Measurements from ENCODE around the gene TSPYL1. TPM values are rescaled to one million over a fixed set of nuclear protein-coding genes. Genes with fewer than 3 reads are reported as not detected.
A peak's percentile ranks its signal among the peaks of the same experiment; 100 is the strongest.

The TSPYL1 gene
- total RNA-seq, 1 donor: 83.4 TPM

- DNase-seq (ENCODE audit: low read depth): no peak
- H3K4me3 ChIP-seq (ENCODE audit: low read depth, low read length): no peak overlapping the region
- no peak for TF ChIP-seq CTCF (IDR thresholded peaks at IDR 0.05; ENCODE audit: insufficient read depth, low read length)
Observed at GRCh38 chr6:116265041-116265829, 14.5 kb downstream of the TSPYL1 start.

DNA sequence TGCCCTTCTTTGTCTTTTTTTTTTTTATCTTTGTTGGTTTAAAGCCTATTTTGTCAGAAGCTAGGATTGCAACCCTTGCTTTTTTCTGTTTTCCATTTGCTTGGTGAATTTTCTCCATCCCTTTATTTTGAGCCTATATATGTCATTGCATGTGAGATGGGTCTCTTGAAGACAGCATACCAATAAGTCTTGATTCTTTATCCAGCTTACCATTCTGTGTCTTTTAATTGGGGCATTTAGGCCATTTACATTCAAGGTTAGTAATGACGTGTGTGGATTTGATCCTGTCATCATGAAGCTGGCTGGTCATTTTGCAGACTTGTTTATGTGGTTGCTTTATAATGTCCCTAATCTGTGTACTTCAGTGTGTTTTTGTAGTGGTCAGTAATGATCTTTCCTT lies 16.4 kb downstream of the TSPYL1 start:
- DNase-seq (ENCODE audit: low read depth): no peak
- TF ChIP-seq CTCF (IDR thresholded peaks at IDR 0.05; ENCODE audit: insufficient read depth, low read length): no peak
- no peak overlapping the region for H3K4me3 ChIP-seq (ENCODE audit: low read depth, low read length)

- TF ChIP-seq CTCF (IDR thresholded peaks at IDR 0.05; ENCODE audit: insufficient read depth, low read length): no peak
- no peak overlapping the region for H3K4me3 ChIP-seq (ENCODE audit: low read depth, low read length)
- no peak for DNase-seq (ENCODE audit: low read depth)
Observed at GRCh38 chr6:116258520-116258919, 21.2 kb downstream of the TSPYL1 start.

DNA sequence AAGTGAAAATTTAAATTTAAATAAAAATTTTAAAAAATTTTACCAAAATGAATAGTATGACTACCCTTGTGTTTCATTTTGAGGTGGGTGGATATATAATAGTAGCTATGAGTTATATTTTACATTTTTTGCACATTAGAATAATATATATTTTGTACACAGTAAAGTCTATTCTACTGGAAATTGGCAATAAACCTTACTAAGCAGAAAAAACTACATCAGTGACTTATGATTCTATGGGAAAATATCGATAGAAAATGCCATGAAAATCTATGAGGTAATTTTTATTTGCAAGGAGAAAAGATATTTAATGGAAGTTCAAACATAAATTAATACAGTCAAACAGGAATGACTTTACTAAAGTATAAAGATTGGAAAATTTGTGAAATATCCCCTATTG lies 23.0 kb downstream of the TSPYL1 start:
- no peak overlapping the region for H3K4me3 ChIP-seq (ENCODE audit: low read depth, low read length)
- no peak for TF ChIP-seq CTCF (IDR thresholded peaks at IDR 0.05; ENCODE audit: insufficient read depth, low read length)
- DNase-seq (ENCODE audit: low read depth): no peak

DNA sequence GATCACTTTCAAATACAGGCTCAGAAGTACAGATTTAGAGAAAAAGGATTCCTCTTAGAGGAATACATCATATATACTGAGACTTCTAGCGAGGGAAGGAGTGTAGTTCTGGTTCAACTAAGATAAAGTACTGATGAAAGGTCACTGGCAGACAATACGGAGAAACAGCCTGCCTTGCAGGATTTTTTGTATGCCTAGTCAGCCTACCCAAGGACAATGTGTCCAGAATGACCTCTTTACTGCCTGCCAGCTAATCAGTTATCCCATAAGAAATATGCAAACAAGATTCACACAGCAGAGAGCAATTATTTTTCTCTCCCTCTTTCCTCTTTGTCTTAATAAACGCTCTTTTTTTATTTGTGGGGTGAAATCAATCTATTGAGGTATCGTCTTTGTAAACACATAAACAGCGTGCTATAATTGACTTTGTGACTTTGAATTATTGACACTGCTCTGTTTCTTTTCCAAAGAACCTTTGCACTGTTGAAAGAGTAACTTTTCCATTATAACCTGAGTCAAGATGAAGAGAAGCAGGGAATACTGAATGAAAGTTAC lies 24.4 kb downstream of the TSPYL1 start:
- no peak for TF ChIP-seq CTCF (IDR thresholded peaks at IDR 0.05; ENCODE audit: insufficient read depth, low read length)
- no peak overlapping the region for H3K4me3 ChIP-seq (ENCODE audit: low read depth, low read length)

GRCh38 chr6:116254297-116255056 lies 25.3 kb downstream of the TSPYL1 start:
- no peak for TF ChIP-seq CTCF (IDR thresholded peaks at IDR 0.05; ENCODE audit: insufficient read depth, low read length)
- H3K4me3 ChIP-seq (ENCODE audit: low read depth, low read length): peak overlapping the region; percentile 98
- DNase-seq (ENCODE audit: low read depth): no peak

More for the DNA sequence above, 24.4 kb downstream of the TSPYL1 start:
- DNase-seq (ENCODE audit: low read depth): no peak

Data from fibroblast of the aortic adventitia (primary cell).